GM12878 (cell line): ENCODE results near the gene MPC1. TPM values are rescaled to one million over a fixed set of nuclear protein-coding genes. Genes with fewer than 3 reads are reported as not detected.

Experiments used
- ATAC-seq: fragments of 200-7000 bp; cut with Tn5 transposase; 3 replicates; pipeline ENCODE4 v1.9.1; 2020; ENCODE audit warnings: mild to moderate bottlenecking, moderate library complexity
- BruUV-seq: library from RNA; stranded (reverse); fragments of 400-500 nt; replicated peaks from 2 replicates; lab custom pipeline; 2021; lab: Mats Ljungman, UMichigan
- CTCF ChIA-PET: fragments of 300-600 bp; sonication (Branson Sonifier 250); formaldehyde crosslinking; extraction: SDS; loops from one replicate; lab custom pipeline; 2021; ENCODE audit warnings: inconsistent platforms; lab: Yijun Ruan, JAX
- POLR2A ChIA-PET: fragments of 350-600 bp; formaldehyde crosslinking; extraction: SDS; loops from one replicate; lab custom pipeline; 2021; ENCODE audit warnings: inconsistent platforms; lab: Charles Lee
- RAD21 ChIA-PET: fragments of 300-600 bp; sonication (Branson Sonifier 250); formaldehyde crosslinking; loops from one replicate; lab custom pipeline; 2023; ENCODE audit warnings: antibody characterized with exemption; ENCODE audit not compliant: unreplicated experiment; lab: Charles Lee
- SMC1A ChIA-PET: fragments of 300-600 bp; sonication (Branson Sonifier 250); formaldehyde crosslinking; loops from one replicate; lab custom pipeline; 2023; ENCODE audit not compliant: unreplicated experiment, uncharacterized antibody; lab: Charles Lee
- DNase-seq: peaks from one replicate; pipeline ENCODE4 v3.0.0-alpha.2; 2011; ENCODE audit warnings: low read depth, low spot score
- FAIRE-seq: peaks from 3 replicates; lab custom pipeline; 2011; peaks lifted over from hg19 to GRCh38; lab: Jason Lieb, UNC
- H2AFZ ChIP-seq: 2 replicates; pipeline ENCODE4 v1.6.0; 2011; ENCODE audit warnings: low read depth, low read length, control low read depth; ENCODE audit not compliant: control insufficient read depth
- H3K27ac ChIP-seq: 2 replicates; pipeline ENCODE4 v1.5.1; 2011; ENCODE audit warnings: control low read depth; ENCODE audit not compliant: control insufficient read depth, insufficient read depth
- H3K27me3 ChIP-seq, 2 experiments: replicated peaks in 1 of 2; 2 replicates each; pipeline versions ENCODE4 v1.6.0 to v1.6.1; 2011; ENCODE audit warnings: low read length in 1 of 2; ENCODE audit not compliant: control insufficient read depth in 2 of 2, insufficient read depth in 2 of 2
- H3K36me3 ChIP-seq, 2 experiments: 2 replicates each; pipeline ENCODE4 v1.5.1; 2011; ENCODE audit warnings: low read length in 1 of 2; ENCODE audit not compliant: control insufficient read depth in 2 of 2, insufficient read depth in 2 of 2
- H3K4me1 ChIP-seq: 2 replicates; pipeline ENCODE4 v1.6.1; 2011; ENCODE audit warnings: mild to moderate bottlenecking, low read length, moderate library complexity, mixed read lengths; ENCODE audit not compliant: control insufficient read depth, insufficient read depth
- H3K4me2 ChIP-seq: 2 replicates; pipeline ENCODE4 v1.6.0; 2011; ENCODE audit warnings: control low read depth; ENCODE audit not compliant: control insufficient read depth, insufficient read depth
- H3K4me3 ChIP-seq: fragments of 200-600 bp; sonication (generic); 2 replicates; pipeline ENCODE4 v1.5.1; 2016
- H3K79me2 ChIP-seq: 2 replicates; pipeline ENCODE4 v1.6.0; 2011; ENCODE audit warnings: low read length; ENCODE audit not compliant: control insufficient read depth, insufficient read depth
- H3K9ac ChIP-seq: 2 replicates; pipeline ENCODE4 v1.8.0; 2011; ENCODE audit warnings: low read length, control low read depth, mixed read lengths; ENCODE audit not compliant: control insufficient read depth, insufficient read depth
- H3K9me3 ChIP-seq: replicated peaks from 3 replicates; pipeline ENCODE4 v1.5.1; 2011; ENCODE audit warnings: mild to moderate bottlenecking, low read length; ENCODE audit not compliant: control insufficient read depth, insufficient read depth
- H4K20me1 ChIP-seq: 2 replicates; pipeline ENCODE4 v1.6.0; 2011; ENCODE audit not compliant: control insufficient read depth, insufficient read depth
- BMI1 ChIP-seq: fragments of 450-650 bp; IDR thresholded peaks from 2 replicates; pipeline ENCODE4 v1.6.1; 2016; ENCODE audit warnings: mild to moderate bottlenecking, moderate library complexity, borderline replicate concordance
- CEBPB ChIP-seq, 2 experiments: fragments of 150-350 bp in 1 of 2; IDR thresholded peaks; 2 replicates each; pipeline ENCODE4 v1.6.1; 2012 to 2014; ENCODE audit warnings: low read depth in 2 of 2, low read length in 2 of 2, borderline replicate concordance in 1 of 2, inconsistent platforms in 1 of 2
- CTCF ChIP-seq, 3 experiments: IDR thresholded peaks in 2 of 3; conservative IDR thresholded peaks in 1 of 3; 2 replicates each; pipeline ENCODE4 v1.5.1; 2011; ENCODE audit warnings: low read depth in 3 of 3, low read length in 3 of 3, mild to moderate bottlenecking in 3 of 3, control low read depth in 2 of 3, moderate library complexity in 2 of 3, inconsistent platforms in 1 of 3, mixed read lengths in 1 of 3; ENCODE audit not compliant: control insufficient read depth in 2 of 3, insufficient read depth in 1 of 3; ENCODE audit errors: extremely low read depth in 1 of 3
- IKZF2 ChIP-seq, 2 experiments: fragments of 450-650 bp; IDR thresholded peaks; 2 replicates each; pipeline ENCODE4 v1.6.1; 2017; ENCODE audit warnings: mild to moderate bottlenecking in 2 of 2, moderate library complexity in 2 of 2
- IRF4 ChIP-seq: IDR thresholded peaks from 2 replicates; pipeline ENCODE4 v1.6.1; 2011; ENCODE audit warnings: low read depth, low read length
- MEF2B ChIP-seq: fragments of 450-650 bp; IDR thresholded peaks from 2 replicates; pipeline ENCODE4 v1.6.1; 2018; ENCODE audit warnings: mild to moderate bottlenecking, moderate library complexity; ENCODE audit not compliant: partially characterized antibody, poor library complexity, severe bottlenecking
- MYC ChIP-seq: IDR thresholded peaks from 2 replicates; pipeline ENCODE4 v1.6.1; 2011; ENCODE audit warnings: mild to moderate bottlenecking, low read length, moderate library complexity, inconsistent platforms; ENCODE audit not compliant: insufficient read depth, insufficient replicate concordance, insufficient read length, severe bottlenecking
- NFYA ChIP-seq: IDR thresholded peaks from 2 replicates; pipeline ENCODE4 v1.6.1; 2011; ENCODE audit warnings: low read depth, mild to moderate bottlenecking, low read length, improper control_type of control experiment, borderline replicate concordance
- RBBP5 ChIP-seq: fragments of 200-600 bp; sonication (generic); conservative IDR thresholded peaks from 2 replicates; pipeline ENCODE4 v1.6.1; 2016
- SMAD1 ChIP-seq: fragments of 450-650 bp; IDR thresholded peaks from 2 replicates; pipeline ENCODE4 v1.6.1; 2018; ENCODE audit warnings: mild to moderate bottlenecking, low read depth; ENCODE audit not compliant: partially characterized antibody
- SP1 ChIP-seq: IDR thresholded peaks from one replicate; pipeline ENCODE4 v1.6.1; 2011; ENCODE audit warnings: low read depth, low read length
- STAT1 ChIP-seq: fragments of 450-650 bp; conservative IDR thresholded peaks from 2 replicates; pipeline ENCODE4 v1.6.1; 2014; ENCODE audit warnings: antibody characterized with exemption, mild to moderate bottlenecking
- TCF12 ChIP-seq: IDR thresholded peaks from 2 replicates; pipeline ENCODE4 v1.6.1; 2011; ENCODE audit warnings: low read depth, mild to moderate bottlenecking, low read length
- YBX1 ChIP-seq: fragments of 450-650 bp; IDR thresholded peaks from 2 replicates; pipeline ENCODE4 v1.6.1; 2016; ENCODE audit warnings: antibody characterized with exemption
- WGBS: methylation state at CpG from one replicate; pipeline ENCODE4 v1.1.6; 2016; ENCODE audit warnings: low lambda C conversion rate; ENCODE audit not compliant: insufficient replicate concordance, insufficient coverage; ENCODE audit errors: missing lambda C conversion rate; 5-methylcytosine and 5-hydroxymethylcytosine counted together
- in situ Hi-C: fragments of 300-500 bp; cut with MboI; formaldehyde crosslinking; loops from 9 replicates; pipeline ENCODE4 v1.14.3; 2018; ENCODE audit warnings: mixed read lengths
- intact Hi-C: fragments of 100-400 bp; cut with micrococcal nuclease; formaldehyde crosslinking; loops from one replicate; pipeline ENCODE4 v1.14.2; 2022; ENCODE audit not compliant: unreplicated experiment
- polyA plus RNA-seq, 11 experiments: library from polyadenylated mRNA; depleted of rRNA in 4 of 11; unstranded in 6 of 11; stranded (reverse) in 5 of 11; fragments of >200 nt; fragmentation: Nextera tagmentation in 4 of 11; fragmentation: Illumina TruSeq in 1 of 11; extraction: Ambion mirVana in 4 of 11; extraction: Trizol in 1 of 11; gene quantifications; 1 replicate in 1 of 11; 2 replicates in 10 of 11; pipeline versions ENCODE4 v1.2.1 to v1.2.3, GENCODE V29; 2011 to 2016; ENCODE audit warnings: inconsistent platforms in 2 of 11, missing spikeins in 2 of 11, low read depth in 1 of 11
- total RNA-seq, 4 experiments: library from RNA; depleted of rRNA in 3 of 4; stranded (reverse); fragments of >200 nt in 3 of 4; fragmentation: Illumina TruSeq in 1 of 4; extraction: Trizol in 1 of 4; gene quantifications; 2 replicates each; pipeline versions ENCODE4 v1.2.1 to v1.2.3, GENCODE V29; 2013 to 2021

The MPC1 gene
- total and polyA plus RNA-seq, 10 of the 15 experiments (the other 5 are each of a cell fraction or from before 2014, with no cell fraction given): 53.2 to 177 (median 78.8) TPM

- no peak for TF ChIP-seq CEBPB (IDR thresholded peaks at IDR 0.05; ENCODE audit: borderline replicate concordance in 1 of 2, low read depth in 2 of 2, low read length in 2 of 2)
- TF ChIP-seq CTCF (IDR thresholded peaks at IDR 0.05 in 2 of 3, conservative IDR thresholded peaks at IDR 0.05 in 1 of 3; ENCODE audit: control insufficient read depth in 2 of 3, extremely low read depth in 1 of 3, insufficient read depth in 1 of 3, low read depth in 3 of 3, low read length in 3 of 3): no peak
- no peak for TF ChIP-seq MYC
- TF ChIP-seq STAT1: no peak
- TF ChIP-seq SP1: no peak
- no peak for TF ChIP-seq RBBP5
- TF ChIP-seq YBX1: no peak
- no peak for TF ChIP-seq IRF4
Observed at GRCh38 chr6:166422201-166422940, 39.6 kb upstream of the MPC1 start (continued).

GRCh38 chr6:166420351-166420750 is 37.6 kb upstream of the MPC1 start:
- no peak overlapping the region for H3K27ac ChIP-seq
- FAIRE-seq (no peak), DNase-seq (no peak), ATAC-seq (no peak)
- no peak for TF ChIP-seq SP1
- TF ChIP-seq IKZF2 (IDR thresholded peaks at IDR 0.05): no peak
- TF ChIP-seq TCF12: no peak
- TF ChIP-seq BMI1: no peak
- TF ChIP-seq SMAD1: no peak
- TF ChIP-seq NFYA: no peak
- TF ChIP-seq MEF2B: no peak
- ChIA-PET POLR2A (no interaction called here), CTCF (no interaction called here), SMC1A (no interaction called here), RAD21 (no interaction called here)
- H4K20me1 ChIP-seq: no peaks in the 10 kb centered on the region
- H3K9ac ChIP-seq: no peak overlapping the region
- no TSS peak for BruUV-seq
- intact Hi-C loops (no loop called here), in situ Hi-C loops (no loop called here)
- H2AFZ ChIP-seq: no peak overlapping the region
- no peaks in the 10 kb centered on the region; the same call in 2 of the 3 replicates for H3K9me3 ChIP-seq
- peaks cover 13% of the 10 kb centered on the region for H3K4me1 ChIP-seq
- H3K79me2 ChIP-seq: no peaks in the 10 kb centered on the region
- no peaks in the 10 kb centered on the region; a peak in 1 of 4 replicates for H3K27me3 ChIP-seq
- no peak overlapping the region for H3K4me3 ChIP-seq
- WGBS: 47% methylated on average over 6 of the region's 6 CpGs
- H3K36me3 ChIP-seq: no peaks in the 10 kb centered on the region
- H3K4me2 ChIP-seq: no peak overlapping the region
